Uterus (tissue), 4 donors: ENCODE data around the gene VWA1. TPM values are rescaled to one million over a fixed set of nuclear protein-coding genes. Genes with fewer than 3 reads are reported as not detected.
A peak's percentile ranks its signal among the peaks of the same experiment; 100 is the strongest.

ENCODE experiments used
- DNase-seq, 2 donors: peaks; one replicate each; pipeline ENCODE4 v3.0.0-alpha.2; 2019 to 2020
- H3K27ac ChIP-seq, 2 donors: fragments of 200-600 bp; sonication (generic); 1 replicate in 1 of 2; 2 replicates in 1 of 2; pipeline ENCODE4 v1.5.1; 2016 to 2018
- H3K27me3 ChIP-seq, 2 donors: fragments of 200-600 bp; sonication (generic); one replicate each; pipeline ENCODE4 v1.5.1; 2018 to 2019; ENCODE audit warnings: control low read depth in 1 of 2
- H3K36me3 ChIP-seq, 2 donors: fragments of 200-600 bp; sonication (generic); one replicate each; pipeline ENCODE4 v1.5.1; 2019; ENCODE audit warnings: control low read depth in 1 of 2
- H3K4me1 ChIP-seq, 2 donors: fragments of 200-600 bp; sonication (generic); one replicate each; pipeline ENCODE4 v1.5.1; 2018 to 2019; ENCODE audit warnings: control low read depth in 1 of 2
- H3K4me3 ChIP-seq, 2 donors: fragments of 200-600 bp; sonication (generic); 1 replicate in 1 of 2; 2 replicates in 1 of 2; pipeline ENCODE4 v1.5.1; 2018 to 2019; ENCODE audit warnings: mild to moderate bottlenecking in 1 of 2
- H3K9me3 ChIP-seq, 2 donors: fragments of 200-600 bp; sonication (generic); one replicate each; pipeline ENCODE4 v1.5.1; 2019; ENCODE audit warnings: control low read depth in 1 of 2
- POLR2A ChIP-seq, 2 donors: fragments of 450-650 bp; IDR thresholded peaks; one replicate each; pipeline ENCODE4 v1.6.1; 2016; ENCODE audit warnings: antibody characterized with exemption in 2 of 2, mild to moderate bottlenecking in 1 of 2, moderate library complexity in 1 of 2
- intact Hi-C: fragments of 100-400 bp; cut with DNase I; formaldehyde crosslinking; loops from one replicate; pipeline ENCODE4 v1.15.1; 2023; ENCODE audit warnings: low total_unique reads
- total RNA-seq, 4 donors: library from RNA; depleted of rRNA in 3 of 4; stranded (reverse); fragments of >200 nt in 3 of 4; gene quantifications; one replicate each; pipeline versions ENCODE4 v1.1.0 to v1.2.4, GENCODE V29; 2014 to 2023
- TF ChIP-seq, protein P1 (sequence below), 4 experiments: fragments of 200-600 bp in 2 of 4; fragments of 450-650 bp in 2 of 4; sonication (generic) in 2 of 4; IDR thresholded peaks; one replicate each; pipeline ENCODE4 v1.5.1; 2016 to 2019; ENCODE audit warnings: antibody characterized with exemption in 4 of 4, mild to moderate bottlenecking in 2 of 4, moderate library complexity in 1 of 4
- donor health status: DM: yes; HTN: yes; CAD: no.

Gene VWA1
- total RNA-seq, 4 donors from 2014 or later: 15.6 to 67.1 (median 47.1) TPM

DNA sequence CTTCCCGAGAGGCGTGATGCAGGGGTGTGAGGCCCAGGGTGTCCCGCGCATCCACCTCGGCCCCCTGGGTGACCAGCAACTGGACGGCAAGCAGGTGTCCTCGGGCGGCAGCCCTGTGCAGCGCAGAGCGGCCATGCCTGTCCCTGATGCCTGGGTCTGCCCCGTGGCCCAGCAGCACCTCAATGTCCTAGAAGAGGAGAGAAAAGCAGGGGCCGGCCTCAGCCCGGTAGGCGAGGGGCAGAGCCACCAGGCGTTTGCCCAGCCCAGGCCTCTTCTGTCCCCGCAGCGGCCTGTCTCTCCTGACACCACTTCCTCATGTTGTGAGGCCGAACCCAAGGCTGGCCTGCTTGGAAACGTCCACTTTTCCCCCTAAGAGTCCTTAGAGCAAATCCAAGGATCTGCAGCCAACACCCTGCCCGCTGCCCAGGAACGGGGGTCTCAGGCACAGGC lies 16.1 kb upstream of the VWA1 start:
- intact Hi-C loops: no loop called here
- H3K27ac ChIP-seq: peak overlapping the region; percentile 58 to 65
- no peak for DNase-seq
- H3K36me3 ChIP-seq: no peaks in the 10 kb centered on the region
- no peaks in the 10 kb centered on the region for H3K27me3 ChIP-seq
- no peaks in the 10 kb centered on the region for H3K9me3 ChIP-seq
- peak overlapping the region; percentile 11 to 30 for H3K4me3 ChIP-seq
- no peaks in the 10 kb centered on the region for H3K4me1 ChIP-seq
- TF ChIP-seq, protein P1, sequence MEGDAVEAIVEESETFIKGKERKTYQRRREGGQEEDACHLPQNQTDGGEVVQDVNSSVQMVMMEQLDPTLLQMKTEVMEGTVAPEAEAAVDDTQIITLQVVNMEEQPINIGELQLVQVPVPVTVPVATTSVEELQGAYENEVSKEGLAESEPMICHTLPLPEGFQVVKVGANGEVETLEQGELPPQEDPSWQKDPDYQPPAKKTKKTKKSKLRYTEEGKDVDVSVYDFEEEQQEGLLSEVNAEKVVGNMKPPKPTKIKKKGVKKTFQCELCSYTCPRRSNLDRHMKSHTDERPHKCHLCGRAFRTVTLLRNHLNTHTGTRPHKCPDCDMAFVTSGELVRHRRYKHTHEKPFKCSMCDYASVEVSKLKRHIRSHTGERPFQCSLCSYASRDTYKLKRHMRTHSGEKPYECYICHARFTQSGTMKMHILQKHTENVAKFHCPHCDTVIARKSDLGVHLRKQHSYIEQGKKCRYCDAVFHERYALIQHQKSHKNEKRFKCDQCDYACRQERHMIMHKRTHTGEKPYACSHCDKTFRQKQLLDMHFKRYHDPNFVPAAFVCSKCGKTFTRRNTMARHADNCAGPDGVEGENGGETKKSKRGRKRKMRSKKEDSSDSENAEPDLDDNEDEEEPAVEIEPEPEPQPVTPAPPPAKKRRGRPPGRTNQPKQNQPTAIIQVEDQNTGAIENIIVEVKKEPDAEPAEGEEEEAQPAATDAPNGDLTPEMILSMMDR (IDR thresholded peaks at IDR 0.05): no peak
- no peak for TF ChIP-seq POLR2A (IDR thresholded peaks at IDR 0.05)

DNA sequence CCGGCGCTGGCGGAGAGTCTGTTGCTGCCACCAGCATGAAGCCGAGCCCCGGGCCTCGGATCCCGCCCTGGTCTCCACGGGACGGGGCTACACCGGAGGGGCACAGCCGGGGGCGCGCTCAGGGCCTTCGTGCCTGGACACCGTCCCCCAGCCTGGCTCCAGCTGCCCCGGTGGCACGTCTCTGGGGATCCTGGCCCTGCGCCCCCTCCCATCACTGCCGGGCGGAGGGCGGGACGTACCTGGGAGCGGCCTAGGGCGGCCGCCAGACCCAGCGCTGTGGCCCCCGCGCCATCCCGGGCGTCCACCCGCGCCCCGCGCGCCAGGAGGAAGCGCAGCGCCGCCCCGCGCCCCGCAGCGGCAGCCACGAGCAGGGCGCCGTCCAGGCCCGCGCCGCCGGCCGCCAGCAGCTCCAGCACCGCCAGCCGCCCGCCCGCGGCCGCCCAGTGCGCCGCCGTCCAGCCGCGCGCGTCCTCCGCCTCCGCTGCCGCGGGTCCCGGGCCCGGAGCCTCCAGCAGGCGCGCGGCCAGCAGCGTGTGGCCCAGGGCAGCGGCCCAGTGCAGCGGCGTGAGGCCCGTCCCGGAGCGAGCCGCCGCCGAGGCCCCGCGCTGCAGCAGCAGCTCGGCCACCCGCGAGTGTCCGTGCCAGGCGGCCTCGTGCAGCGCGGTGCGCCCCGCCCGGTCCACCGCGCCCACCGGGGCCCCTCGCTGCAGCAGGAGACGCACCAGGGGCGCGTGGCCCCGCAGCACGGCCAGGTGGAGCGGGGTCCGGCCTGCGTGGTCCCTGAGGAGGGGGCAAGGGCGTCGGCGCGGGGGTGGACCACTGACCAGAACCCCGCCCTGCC lies 15.5 kb upstream of the VWA1 start:
- Histone ChIP-seq H3K36me3 (no peaks in the 10 kb centered on the region), H3K9me3 (no peaks in the 10 kb centered on the region), H3K4me3 (peak overlapping the region; percentile 16 to 30), H3K27ac (peak overlapping the region; percentile 58 to 65), H3K27me3 (no peaks in the 10 kb centered on the region), H3K4me1 (no peaks in the 10 kb centered on the region)
- intact Hi-C loops: no loop called here
- no peak for TF ChIP-seq POLR2A (IDR thresholded peaks at IDR 0.05)
- TF ChIP-seq, protein P1 (IDR thresholded peaks at IDR 0.05): peak in 3 of 4 experiments; percentile 30 to 46 (median 35)
- no peak for DNase-seq

DNA sequence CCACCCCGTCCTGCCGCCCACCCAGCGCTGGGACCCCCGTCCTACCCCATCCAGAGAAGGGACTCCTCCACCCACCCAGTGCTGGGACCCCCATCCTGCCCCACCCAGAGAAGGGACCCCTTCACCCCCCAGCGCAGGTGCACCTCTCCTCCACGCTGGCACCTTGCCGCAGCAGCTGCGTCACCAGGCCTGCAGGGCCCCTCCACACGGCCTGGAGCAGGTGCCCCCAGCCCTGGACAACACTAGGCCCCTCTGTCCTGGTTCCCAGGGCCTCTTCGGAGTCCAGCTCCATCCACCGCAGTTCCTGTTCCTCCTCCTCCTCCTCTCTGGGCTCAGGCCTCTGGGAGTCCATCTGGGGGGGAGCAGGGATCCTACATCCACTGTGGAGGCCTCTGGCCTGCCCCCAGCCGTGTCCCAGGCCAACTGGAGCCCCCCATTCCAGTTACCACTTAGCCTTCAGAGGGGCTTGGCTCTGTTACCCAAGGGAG lies 14.8 kb upstream of the VWA1 start:
- peak overlapping the region in 1 of 2 donors; percentile 58 for H3K27ac ChIP-seq
- intact Hi-C loops: no loop called here
- no peaks in the 10 kb centered on the region for H3K27me3 ChIP-seq
- H3K4me3 ChIP-seq: peak overlapping the region; percentile 16 to 28
- H3K9me3 ChIP-seq: no peaks in the 10 kb centered on the region
- H3K4me1 ChIP-seq: no peaks in the 10 kb centered on the region
- no peak for TF ChIP-seq POLR2A (IDR thresholded peaks at IDR 0.05)
- TF ChIP-seq, protein P1 (IDR thresholded peaks at IDR 0.05): no peak
- no peaks in the 10 kb centered on the region for H3K36me3 ChIP-seq
- no peak for DNase-seq

DNA sequence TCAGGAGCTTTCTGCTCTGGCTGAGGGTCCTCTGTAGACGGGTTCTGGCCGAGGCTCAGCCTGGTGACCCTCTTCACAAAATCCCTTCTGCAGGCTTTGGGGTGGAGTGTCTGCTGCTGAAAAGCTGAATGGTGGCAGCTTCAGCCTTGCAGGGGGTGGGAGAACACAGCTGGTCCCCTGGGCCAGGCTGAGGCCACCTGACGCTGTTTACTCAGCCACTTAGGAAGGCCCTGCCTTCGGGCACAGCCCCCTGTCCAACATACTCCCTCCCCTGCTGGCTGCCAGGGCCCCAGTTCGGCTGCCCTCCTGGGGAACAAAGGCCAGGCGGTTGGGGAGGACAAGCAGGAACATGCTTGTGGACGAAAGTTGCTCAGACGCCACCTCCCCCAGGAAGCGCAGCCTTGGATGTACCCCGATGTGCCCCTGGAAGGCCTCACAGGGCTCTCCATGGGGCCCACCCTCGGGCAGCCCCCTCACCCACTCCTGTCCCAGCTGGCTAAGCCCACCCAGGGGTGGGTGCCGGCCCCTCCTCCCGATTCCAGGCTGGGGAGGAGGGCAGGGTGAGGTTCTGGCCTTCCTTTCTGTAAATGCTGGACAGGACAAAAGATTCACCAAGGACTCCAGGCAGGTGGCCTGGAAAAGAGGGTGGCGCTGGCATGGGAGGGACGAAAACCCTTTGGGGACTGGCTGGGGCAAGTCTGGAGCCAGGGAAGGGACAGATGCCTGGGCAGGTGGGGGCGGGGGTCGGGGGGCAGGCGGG lies 14.2 kb upstream of the VWA1 start, which contains the start of gene ANKRD65:
Gene ANKRD65 (minus strand): TSS at position 130 of the 760 bp plus-strand sequence. CDS start 271 bp downstream, outside the sequence.
- DNase-seq: no peak
- Histone ChIP-seq H3K27me3 (no peaks in the 10 kb centered on the region), H3K27ac (peak within 1 kb of the TSS in 1 of 2 donors; percentile 58), H3K36me3 (no peaks in the 10 kb centered on the region), H3K9me3 (no peaks in the 10 kb centered on the region), H3K4me1 (no peaks in the 10 kb centered on the region), H3K4me3 (peak within 1 kb of the TSS; percentile 16 to 28)
- intact Hi-C loops: no loop called here
- no peak for TF ChIP-seq POLR2A (IDR thresholded peaks at IDR 0.05)
- TF ChIP-seq, protein P1 (IDR thresholded peaks at IDR 0.05): no peak
